Parietal lobe (tissue), 1 donor: ENCODE results near the gene ANKRD36B. TPM values are rescaled to one million over a fixed set of nuclear protein-coding genes. Genes with fewer than 3 reads are reported as not detected.

Source experiments
- total RNA-seq: library from RNA; depleted of rRNA; stranded (reverse); fragments of >200 nt; gene quantifications from one replicate; pipeline ENCODE4 v1.2.3, GENCODE V29; 2014

ANKRD36B gene
- 604 TPM for total RNA-seq

DNA sequence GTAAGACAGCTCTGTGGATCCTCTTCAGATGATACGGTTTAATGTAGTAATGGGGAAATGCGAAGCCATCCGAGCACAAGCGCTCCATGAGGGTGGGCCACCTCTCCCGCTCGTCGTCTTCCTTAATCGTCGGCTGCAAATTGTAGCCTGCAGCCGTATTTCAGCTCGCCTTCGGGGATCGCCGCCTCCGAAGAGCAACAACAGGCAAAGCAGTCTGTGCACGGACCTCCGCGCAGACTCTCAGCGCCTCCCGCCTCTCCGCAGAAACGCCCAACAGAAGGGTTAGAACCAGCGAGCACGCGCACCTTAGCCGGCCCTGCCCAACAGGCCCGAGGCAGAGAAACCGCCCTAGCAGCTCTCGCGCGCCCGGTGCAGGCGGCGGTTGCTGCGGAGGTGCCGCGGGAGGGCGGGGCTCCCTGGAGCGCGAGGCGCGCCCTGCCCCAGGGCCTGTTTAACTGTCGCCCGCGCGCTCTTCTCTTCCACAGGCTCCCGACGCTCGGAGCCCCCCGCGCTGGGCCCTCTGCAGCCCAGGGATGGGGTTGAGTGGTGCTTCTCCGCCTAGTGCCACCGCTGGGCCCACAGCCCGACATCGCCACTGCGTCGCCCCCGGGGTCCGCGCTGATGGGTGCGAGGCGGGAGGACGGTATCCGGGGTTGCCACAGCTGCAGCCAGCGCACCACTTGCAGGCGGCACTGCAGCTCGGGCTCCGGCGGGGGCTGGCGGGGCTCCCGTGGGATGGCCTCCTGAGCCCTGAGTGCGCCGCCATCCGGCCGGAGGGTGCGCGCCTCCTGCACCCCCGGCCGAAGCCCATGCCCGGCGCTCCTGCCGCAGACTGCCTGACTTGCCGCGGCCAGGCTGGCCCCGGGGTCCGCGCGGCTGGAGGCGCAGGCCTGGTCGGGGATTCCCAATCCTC, at the start of gene ANKRD36B:
TSS of gene ANKRD36B (minus strand) at position 280 of the 913 bp plus-strand sequence. CDS start at position 88, 192 bp downstream.

Other genes with a start within 250 kb of the ANKRD36B start
- 142 TPM for gene COX5B, start 56.2 kb upstream of the ANKRD36B start, total RNA-seq
- gene ACTR1B, start 74.2 kb upstream of the ANKRD36B start, total RNA-seq, result 40.7 TPM
- gene C2orf92, start 79.8 kb upstream of the ANKRD36B start, total RNA-seq, result 11.3 TPM
- gene ZAP70, start 123.7 kb upstream of the ANKRD36B start, total RNA-seq, result 1.9 TPM